ENCODE data around the gene CLASP1. TPM values are rescaled to one million over a fixed set of nuclear protein-coding genes. Genes with fewer than 3 reads are reported as not detected.

The CLASP1 gene
- polyA plus RNA-seq, 1 experiment, result 12.8 TPM

DNA sequence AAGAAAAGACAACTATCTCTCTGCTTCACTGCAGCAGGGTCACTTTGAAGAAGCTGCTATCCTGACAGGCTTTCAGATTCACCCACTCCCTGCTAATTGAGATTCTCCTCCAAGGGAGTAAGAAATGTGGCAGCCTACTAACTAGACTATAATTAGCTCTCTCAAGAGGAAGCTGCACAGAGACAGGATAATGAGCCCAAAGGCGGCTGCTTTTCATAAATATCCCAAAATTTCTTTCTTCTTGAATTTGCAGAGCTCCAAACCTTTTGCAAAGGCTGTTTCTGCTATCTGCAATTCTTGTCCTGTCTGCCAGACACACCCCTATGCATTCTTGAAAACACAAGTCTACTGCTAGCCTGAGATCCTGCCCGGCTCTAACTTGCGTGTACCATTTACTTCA lies 172.6 kb downstream of the CLASP1 start:
- ChIA-PET POLR2A (interaction anchor here (1.0 kb wide), 1 partner anchor 54 kb away, joined by 4 read pairs; the partner anchor contains the start of gene RNU4ATAC), CTCF (no interaction called here)
- DNase-seq (ENCODE audit: low read depth, low spot score), result no peak
- no peak overlapping the region for H3K4me3 ChIP-seq (ENCODE audit: low read depth, low read length)
- no peak overlapping the region for H3K27ac ChIP-seq (ENCODE audit: low read depth, low read length)
- no peaks in the 10 kb centered on the region for H3K27me3 ChIP-seq (ENCODE audit: control insufficient read depth, insufficient read depth, low read length)
- no peak for TF ChIP-seq CTCF (IDR thresholded peaks at IDR 0.05; ENCODE audit: low read depth, low read length)
- no peaks in the 10 kb centered on the region for H3K9me3 ChIP-seq (ENCODE audit: control insufficient read depth, insufficient read depth, low read length)

DNA sequence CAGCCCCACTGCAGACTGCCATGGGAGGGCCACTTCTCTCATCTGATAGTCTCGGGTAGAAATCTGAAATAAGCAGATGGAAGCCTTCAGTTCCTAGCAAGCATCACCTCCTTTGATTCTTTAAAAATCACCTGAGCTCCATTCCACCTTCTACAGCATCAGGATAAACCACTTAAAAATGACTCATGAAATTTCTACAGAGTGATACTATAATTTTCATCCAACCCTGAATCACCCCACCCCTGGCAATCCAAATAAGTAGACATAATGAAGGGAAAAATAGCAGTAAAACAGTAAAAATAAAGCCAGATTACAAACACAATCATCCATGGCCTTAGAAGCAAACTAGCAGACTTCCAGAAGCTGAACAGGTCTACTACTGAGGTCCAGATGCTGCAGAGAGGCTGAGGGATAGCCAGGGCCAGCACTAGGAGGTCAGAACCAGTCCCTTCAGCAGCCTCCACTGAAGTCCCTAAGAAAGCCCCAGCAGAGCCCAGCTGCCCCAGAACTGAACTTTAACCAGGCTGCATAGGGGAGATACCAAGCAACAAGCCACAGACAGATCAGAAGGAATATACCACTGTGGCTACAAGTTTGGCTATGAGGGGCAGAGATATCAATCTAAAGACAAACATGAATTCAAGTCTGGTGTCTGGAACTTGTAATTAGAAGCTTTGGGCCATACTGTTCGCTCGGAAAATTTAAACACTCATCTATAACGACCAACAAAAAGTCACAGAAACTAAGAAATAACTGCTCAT lies 173.3 kb downstream of the CLASP1 start:
- no peaks in the 10 kb centered on the region for H3K27me3 ChIP-seq (ENCODE audit: control insufficient read depth, insufficient read depth, low read length)
- H3K9me3 ChIP-seq (ENCODE audit: control insufficient read depth, insufficient read depth, low read length), result no peaks in the 10 kb centered on the region
- H3K27ac ChIP-seq (ENCODE audit: low read depth, low read length), result no peak overlapping the region
- DNase-seq (ENCODE audit: low read depth, low spot score), result no peak
- ChIA-PET POLR2A (interaction anchor here (0.5 to 1.0 kb wide), 3 partner anchors 55 to 306 kb away, joined by 4 to 5 read pairs (median 4); partner anchors contain the start of gene RNU4ATAC), CTCF (no interaction called here)
- H3K4me3 ChIP-seq (ENCODE audit: low read depth, low read length), result no peak overlapping the region
- no peak for TF ChIP-seq CTCF (IDR thresholded peaks at IDR 0.05; ENCODE audit: low read depth, low read length)

DNA sequence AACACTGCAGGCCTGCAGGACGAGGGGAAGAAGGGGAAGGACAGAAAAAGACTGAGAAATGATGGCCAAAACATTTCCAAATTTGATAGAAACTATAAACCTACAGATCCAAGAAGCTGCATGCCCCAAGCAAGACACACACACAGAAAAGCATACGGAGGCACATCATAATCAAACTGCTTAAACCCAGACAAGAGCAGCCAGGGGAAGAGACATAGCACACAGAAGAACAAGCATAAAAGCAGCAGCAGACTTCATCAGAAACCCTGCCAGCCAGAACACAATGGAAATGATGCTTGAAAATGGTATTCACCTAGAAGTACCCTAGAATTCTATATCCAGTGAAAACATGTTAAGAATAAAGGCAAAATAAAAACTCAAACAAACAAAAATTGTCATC lies 175.8 kb downstream of the CLASP1 start:
- CTCF ChIA-PET, result no interaction called here
- POLR2A ChIA-PET, result no interaction called here
- no peak for TF ChIP-seq CTCF (IDR thresholded peaks at IDR 0.05; ENCODE audit: low read depth, low read length)

DNA sequence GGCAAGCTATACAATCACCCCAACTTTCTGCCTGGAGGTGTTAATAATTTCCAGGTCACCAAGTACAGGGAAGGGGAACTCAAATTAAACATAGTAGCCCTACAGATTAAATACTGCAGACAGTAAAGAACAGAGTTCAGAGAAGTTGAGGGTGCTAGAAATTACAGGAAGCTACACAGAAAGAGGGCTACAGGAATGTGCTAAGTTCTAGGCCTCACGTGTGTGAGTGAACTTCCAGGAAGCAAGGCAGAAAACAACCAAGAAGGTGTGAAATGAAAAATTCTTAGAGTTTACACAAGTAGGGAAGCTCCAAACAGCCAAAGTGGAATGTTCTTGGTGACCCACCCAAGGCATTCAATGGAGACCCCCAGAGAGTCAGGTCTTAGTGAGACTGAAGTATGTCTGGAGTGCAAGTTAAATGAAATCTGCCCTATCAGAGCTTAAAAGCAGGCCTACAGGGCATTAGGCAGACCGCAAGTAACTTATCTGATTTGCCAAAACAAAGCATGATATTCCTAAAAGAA lies 176.7 kb downstream of the CLASP1 start:
- Histone ChIP-seq H3K9me3 (ENCODE audit: control insufficient read depth, insufficient read depth, low read length) (no peaks in the 10 kb centered on the region), H3K27ac (ENCODE audit: low read depth, low read length) (no peak overlapping the region), H3K4me3 (ENCODE audit: low read depth, low read length) (no peak overlapping the region), H3K27me3 (ENCODE audit: control insufficient read depth, insufficient read depth, low read length) (no peaks in the 10 kb centered on the region)
- no peak for TF ChIP-seq CTCF (IDR thresholded peaks at IDR 0.05; ENCODE audit: low read depth, low read length)
- no peak for DNase-seq (ENCODE audit: low read depth, low spot score)
- ChIA-PET CTCF (interaction anchor here (0.6 to 1.3 kb wide), 4 partner anchors 58 to 379 kb away, joined by 3 to 7 read pairs (median 4); partner anchors contain the start of gene RNU4ATAC), POLR2A (interaction anchor here (1.0 to 1.6 kb wide), 2 partner anchors 58 to 177 kb away, joined by 3 to 6 read pairs; partner anchors contain the start of genes CLASP1 and RNU4ATAC)

More for the DNA sequence above, 175.8 kb downstream of the CLASP1 start:
- Histone ChIP-seq H3K4me3 (ENCODE audit: low read depth, low read length) (no peak overlapping the region), H3K27me3 (ENCODE audit: control insufficient read depth, insufficient read depth, low read length) (no peaks in the 10 kb centered on the region), H3K9me3 (ENCODE audit: control insufficient read depth, insufficient read depth, low read length) (no peaks in the 10 kb centered on the region), H3K27ac (ENCODE audit: low read depth, low read length) (no peak overlapping the region)
- no peak for DNase-seq (ENCODE audit: low read depth, low spot score)
